DOHH2 (cell line): ENCODE measurements around the gene DENND1A.

Experiments used
- CTCF ChIP-seq: fragments of 200-600 bp; sonication (generic); IDR thresholded peaks from one replicate; pipeline ENCODE4 v1.5.1; 2014; ENCODE audit warnings: antibody characterized with exemption, mild to moderate bottlenecking, low read depth, low read length; ENCODE audit not compliant: poor library complexity, severe bottlenecking
- EZH2phosphoT487 ChIP-seq: fragments of 200-600 bp; sonication (generic); IDR thresholded peaks from 2 replicates; pipeline ENCODE4 v1.6.1; 2017; ENCODE audit warnings: borderline replicate concordance, mild to moderate bottlenecking, antibody characterized with exemption, low read length, moderate library complexity, mixed read lengths

- TF ChIP-seq CTCF (no peak), EZH2phosphoT487 (no peak)
Measured at GRCh38 chr9:123773783-123774182, 156.1 kb downstream of the DENND1A start.
